GM10266 (cell line): ENCODE measurements around the gene SNAI3.

Source experiments
- DNase-seq: peaks from one replicate; pipeline ENCODE4 v3.0.0; 2012; ENCODE audit errors: extremely low spot score
- TF ChIP-seq, protein P1 (sequence below): IDR thresholded peaks from 2 replicates; pipeline ENCODE4 v1.5.1; 2012; ENCODE audit warnings: mild to moderate bottlenecking, low read depth; ENCODE audit not compliant: control insufficient read depth, insufficient read depth; ENCODE audit errors: missing control alignments

Gene SNAI3

DNA sequence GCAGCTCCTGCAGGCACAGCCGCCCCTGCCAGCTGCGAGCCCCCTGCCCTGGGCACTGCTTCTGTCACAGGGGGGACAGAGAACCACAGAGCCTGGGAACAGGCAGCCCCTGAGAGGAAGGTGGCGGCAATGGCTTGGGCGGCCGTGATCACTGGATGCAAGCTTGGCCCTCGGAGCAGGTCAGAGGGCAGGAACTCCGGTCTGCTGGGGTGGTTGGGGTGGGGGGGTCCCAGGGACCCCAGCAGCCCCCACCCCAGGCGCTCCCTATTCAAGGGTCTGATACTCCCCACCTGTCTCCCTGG lies 33.6 kb downstream of the SNAI3 start:
- TF ChIP-seq, protein P1, sequence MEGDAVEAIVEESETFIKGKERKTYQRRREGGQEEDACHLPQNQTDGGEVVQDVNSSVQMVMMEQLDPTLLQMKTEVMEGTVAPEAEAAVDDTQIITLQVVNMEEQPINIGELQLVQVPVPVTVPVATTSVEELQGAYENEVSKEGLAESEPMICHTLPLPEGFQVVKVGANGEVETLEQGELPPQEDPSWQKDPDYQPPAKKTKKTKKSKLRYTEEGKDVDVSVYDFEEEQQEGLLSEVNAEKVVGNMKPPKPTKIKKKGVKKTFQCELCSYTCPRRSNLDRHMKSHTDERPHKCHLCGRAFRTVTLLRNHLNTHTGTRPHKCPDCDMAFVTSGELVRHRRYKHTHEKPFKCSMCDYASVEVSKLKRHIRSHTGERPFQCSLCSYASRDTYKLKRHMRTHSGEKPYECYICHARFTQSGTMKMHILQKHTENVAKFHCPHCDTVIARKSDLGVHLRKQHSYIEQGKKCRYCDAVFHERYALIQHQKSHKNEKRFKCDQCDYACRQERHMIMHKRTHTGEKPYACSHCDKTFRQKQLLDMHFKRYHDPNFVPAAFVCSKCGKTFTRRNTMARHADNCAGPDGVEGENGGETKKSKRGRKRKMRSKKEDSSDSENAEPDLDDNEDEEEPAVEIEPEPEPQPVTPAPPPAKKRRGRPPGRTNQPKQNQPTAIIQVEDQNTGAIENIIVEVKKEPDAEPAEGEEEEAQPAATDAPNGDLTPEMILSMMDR, result no peak
- DNase-seq, result no peak

DNA sequence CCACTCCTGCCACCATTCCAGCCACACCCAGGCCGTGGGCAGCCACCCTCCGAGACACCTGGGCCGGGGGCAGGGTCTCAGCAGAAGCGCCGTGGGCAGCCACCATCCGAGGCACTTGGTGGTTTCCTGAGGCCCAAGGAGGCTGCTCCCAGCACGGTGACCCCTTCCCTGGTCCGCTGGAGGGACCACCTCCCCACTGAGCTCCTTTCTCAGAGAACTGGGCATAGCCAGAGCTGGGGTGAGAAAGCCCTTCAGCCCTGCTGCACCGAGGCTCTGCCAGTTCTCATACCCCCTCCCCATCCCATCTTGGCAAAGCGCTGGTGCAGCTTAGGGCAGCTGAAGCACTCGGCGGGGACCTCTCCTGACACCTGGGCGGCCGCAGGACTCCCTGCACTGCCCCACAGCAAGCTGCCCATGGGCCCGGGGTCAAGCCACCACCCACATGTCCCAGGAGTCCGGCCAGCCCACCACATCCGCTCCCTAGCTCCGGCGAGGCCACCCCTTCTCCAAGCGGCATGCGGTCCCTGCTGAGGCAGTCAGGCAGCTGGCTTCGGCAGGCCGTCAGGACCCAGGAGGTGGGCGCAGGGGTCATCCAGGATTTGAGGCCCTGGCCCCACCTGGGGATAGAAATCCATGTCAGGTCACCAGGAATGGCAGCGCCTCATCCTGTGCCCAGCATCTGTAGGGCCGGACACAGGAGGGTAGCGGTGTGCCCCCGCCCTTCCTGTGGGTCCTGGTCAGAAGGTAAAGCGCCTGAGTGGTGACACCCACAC lies 34.1 kb downstream of the SNAI3 start:
- DNase-seq, result peak; percentile 38
- TF ChIP-seq, protein P1, result no peak

DNA sequence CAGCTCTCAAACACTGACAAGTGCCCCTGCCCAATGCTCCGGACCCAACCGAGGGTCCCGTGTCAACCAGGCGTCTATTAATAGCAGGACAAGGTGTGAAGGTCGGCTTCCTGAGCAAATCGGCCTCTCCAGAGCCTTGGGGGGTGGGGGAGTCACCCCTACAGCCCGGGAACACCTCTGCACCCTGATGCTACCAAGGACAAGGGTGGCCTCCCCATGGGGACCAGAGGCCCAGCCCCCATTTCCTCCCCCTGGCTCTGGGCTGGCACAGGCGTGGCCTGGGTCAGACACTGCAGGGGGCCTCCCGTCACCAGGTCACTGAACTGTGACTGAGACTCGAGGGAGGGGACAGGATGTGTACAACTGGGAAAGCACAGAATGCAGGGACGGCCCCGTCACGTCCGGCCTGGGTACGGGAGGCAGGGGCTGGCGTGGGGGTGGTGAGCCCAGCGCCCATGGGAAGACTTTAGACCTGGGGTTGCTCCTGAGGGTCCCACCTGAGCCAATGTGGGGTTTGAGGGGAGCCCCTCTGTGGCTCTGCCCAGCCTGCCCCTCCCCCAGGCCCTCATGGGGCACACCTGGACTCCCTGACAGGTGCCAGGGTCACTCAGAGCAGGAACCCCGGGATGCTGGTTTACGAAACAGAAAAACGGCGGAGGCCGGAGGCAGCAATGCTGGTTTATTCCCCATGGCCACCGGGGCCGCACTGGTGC lies 34.9 kb downstream of the SNAI3 start:
- peak; percentile 97 for DNase-seq
- TF ChIP-seq, protein P1, result no peak

DNA sequence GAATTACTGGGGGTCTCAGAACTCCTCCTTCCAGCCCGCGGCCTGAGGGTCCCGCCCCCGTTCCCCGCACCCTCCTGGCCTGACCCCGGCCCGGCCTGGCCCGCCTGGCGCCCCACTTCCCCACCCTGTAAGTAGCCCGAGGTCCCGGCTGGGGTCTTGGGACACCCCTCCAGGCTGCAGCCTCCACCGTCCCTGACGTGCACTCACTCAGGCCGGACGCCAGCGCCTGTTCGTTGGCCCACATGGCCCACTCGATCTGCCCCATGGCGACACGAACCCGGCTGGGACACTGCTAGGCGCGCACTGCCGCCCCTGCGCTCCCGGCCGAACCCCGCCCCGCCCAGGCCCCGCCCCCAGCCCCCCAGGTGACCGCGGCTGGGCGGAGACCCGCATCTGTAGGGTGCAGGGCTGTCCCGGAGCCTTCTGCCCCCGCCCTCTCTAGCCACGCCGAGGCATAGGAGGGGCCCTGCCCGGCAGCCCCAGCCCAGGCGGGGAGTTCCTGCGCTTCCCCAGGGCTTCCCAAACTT lies 35.5 kb downstream of the SNAI3 start, which contains the start of gene CYBA:
TSS of gene CYBA (minus strand) at position 305 of the 527 bp plus-strand sequence. CDS start at position 265, 40 bp downstream.
- peak; percentile 99 for DNase-seq
- TF ChIP-seq, protein P1, result no peak

GRCh38 chr16:88649924-88650748 lies 36.2 kb downstream of the SNAI3 start:
- peak; percentile 76 for DNase-seq

GRCh38 chr16:88649195-88649923 lies 36.9 kb downstream of the SNAI3 start:
- TF ChIP-seq, protein P1, result no peak
- DNase-seq, result no peak

More at GRCh38 chr16:88649924-88650748, 36.2 kb downstream of the SNAI3 start:
- TF ChIP-seq, protein P1, result no peak
